ENCODE measurements around the gene PURB.

DNA sequence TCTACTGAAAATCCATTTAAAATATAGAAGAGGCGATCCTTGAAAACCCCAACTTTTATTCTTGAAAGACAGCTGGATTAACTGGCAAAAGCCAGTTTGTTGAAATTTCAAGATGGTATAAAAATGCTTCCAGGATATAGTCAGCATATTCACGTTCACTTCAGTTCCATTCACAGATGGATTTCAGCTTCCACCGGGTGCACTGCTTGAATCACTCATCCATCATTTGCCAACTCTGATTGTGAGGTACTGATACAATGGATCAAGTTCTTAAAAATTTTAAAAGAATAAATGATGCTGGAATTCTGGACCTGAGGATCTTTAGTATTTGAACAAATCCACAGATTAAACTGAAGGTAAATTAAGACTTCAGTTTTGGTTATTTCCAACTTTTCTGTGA, 2.4 kb downstream of the PURB start:
- TF ChIP-seq EZH2 (IDR thresholded peaks at IDR 0.05): no peak
- TF ChIP-seq, protein P1, sequence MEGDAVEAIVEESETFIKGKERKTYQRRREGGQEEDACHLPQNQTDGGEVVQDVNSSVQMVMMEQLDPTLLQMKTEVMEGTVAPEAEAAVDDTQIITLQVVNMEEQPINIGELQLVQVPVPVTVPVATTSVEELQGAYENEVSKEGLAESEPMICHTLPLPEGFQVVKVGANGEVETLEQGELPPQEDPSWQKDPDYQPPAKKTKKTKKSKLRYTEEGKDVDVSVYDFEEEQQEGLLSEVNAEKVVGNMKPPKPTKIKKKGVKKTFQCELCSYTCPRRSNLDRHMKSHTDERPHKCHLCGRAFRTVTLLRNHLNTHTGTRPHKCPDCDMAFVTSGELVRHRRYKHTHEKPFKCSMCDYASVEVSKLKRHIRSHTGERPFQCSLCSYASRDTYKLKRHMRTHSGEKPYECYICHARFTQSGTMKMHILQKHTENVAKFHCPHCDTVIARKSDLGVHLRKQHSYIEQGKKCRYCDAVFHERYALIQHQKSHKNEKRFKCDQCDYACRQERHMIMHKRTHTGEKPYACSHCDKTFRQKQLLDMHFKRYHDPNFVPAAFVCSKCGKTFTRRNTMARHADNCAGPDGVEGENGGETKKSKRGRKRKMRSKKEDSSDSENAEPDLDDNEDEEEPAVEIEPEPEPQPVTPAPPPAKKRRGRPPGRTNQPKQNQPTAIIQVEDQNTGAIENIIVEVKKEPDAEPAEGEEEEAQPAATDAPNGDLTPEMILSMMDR (IDR thresholded peaks at IDR 0.05): no peak

Data from neural progenitor cell (in vitro differentiated cells).